SK-N-MC (cell line): ENCODE measurements around the gene TRAPPC4.

Source experiments
- EZH2 ChIP-seq: fragments of 200-600 bp; sonication (generic); IDR thresholded peaks from one replicate; pipeline ENCODE4 v1.6.1; 2017; ENCODE audit warnings: antibody characterized with exemption
- POLR2AphosphoS5 ChIP-seq: IDR thresholded peaks from 2 replicates; pipeline ENCODE4 v1.6.1; 2012; ENCODE audit warnings: mild to moderate bottlenecking, low read depth, low read length, borderline replicate concordance

GRCh38 chr11:119014209-119014924 is 4.2 kb upstream of the TRAPPC4 start:
- TF ChIP-seq EZH2 (no peak), POLR2AphosphoS5 (no peak; the same call in 1 of the 2 replicates)
